H9 (cell line): ENCODE measurements around the gene SLC9A4. TPM values are rescaled to one million over a fixed set of nuclear protein-coding genes. Genes with fewer than 3 reads are reported as not detected.

Experiments used
- DNase-seq: peaks from one replicate; pipeline ENCODE4 v3.0.0-alpha.2; 2017
- H2AFZ ChIP-seq: one replicate; pipeline ENCODE4 v1.6.1; 2013; ENCODE audit warnings: mild to moderate bottlenecking, low read length, control low read depth, moderate library complexity
- H2AK5ac ChIP-seq: 2 replicates; pipeline ENCODE4 v1.6.1; 2013; ENCODE audit warnings: low read length, control low read depth, mixed read lengths; ENCODE audit not compliant: insufficient read length
- H2BK120ac ChIP-seq: one replicate; pipeline ENCODE4 v1.6.1; 2013; ENCODE audit warnings: low read depth, mild to moderate bottlenecking, low read length, control low read depth, inconsistent platforms; ENCODE audit not compliant: poor library complexity, severe bottlenecking
- H2BK12ac ChIP-seq: 2 replicates; pipeline ENCODE4 v1.6.1; 2013; ENCODE audit warnings: low read length, control low read depth, mixed read lengths, low read depth; ENCODE audit not compliant: insufficient read length
- H2BK15ac ChIP-seq: 2 replicates; pipeline ENCODE4 v1.6.1; 2013; ENCODE audit warnings: low read depth, low read length, control low read depth
- H2BK20ac ChIP-seq: one replicate; pipeline ENCODE4 v1.6.1; 2013; ENCODE audit warnings: low read depth, mild to moderate bottlenecking, low read length, control low read depth, inconsistent platforms; ENCODE audit not compliant: poor library complexity, severe bottlenecking
- H2BK5ac ChIP-seq: 2 replicates; pipeline ENCODE4 v1.6.1; 2013; ENCODE audit warnings: low read length, control low read depth, mixed read lengths; ENCODE audit not compliant: insufficient read length
- H3K14ac ChIP-seq: 2 replicates; pipeline ENCODE4 v1.6.1; 2013; ENCODE audit warnings: low read length, control low read depth; ENCODE audit not compliant: insufficient read depth
- H3K18ac ChIP-seq: 2 replicates; pipeline ENCODE4 v1.6.1; 2013; ENCODE audit warnings: low read depth, mild to moderate bottlenecking, mixed read lengths, low read length, control low read depth; ENCODE audit not compliant: insufficient read length
- H3K23ac ChIP-seq: 2 replicates; pipeline ENCODE4 v1.6.1; 2013; ENCODE audit warnings: low read length, control low read depth, mixed read lengths, low read depth; ENCODE audit not compliant: insufficient read length
- H3K23me2 ChIP-seq: 2 replicates; pipeline ENCODE4 v1.6.1; 2013; ENCODE audit warnings: low read depth, mild to moderate bottlenecking, mixed read lengths, low read length, control low read depth; ENCODE audit not compliant: insufficient read length, poor library complexity, severe bottlenecking
- H3K27ac ChIP-seq: 2 replicates; pipeline ENCODE4 v1.5.1; 2013; ENCODE audit warnings: low read length, control low read depth, mixed read lengths, low read depth; ENCODE audit not compliant: insufficient read length
- H3K27me3 ChIP-seq: 2 replicates; pipeline ENCODE4 v1.6.1; 2013; ENCODE audit warnings: low read length, control low read depth, inconsistent platforms; ENCODE audit not compliant: insufficient read depth
- H3K4ac ChIP-seq: 2 replicates; pipeline ENCODE4 v1.6.1; 2013; ENCODE audit warnings: low read depth, mild to moderate bottlenecking, control low read depth, inconsistent platforms, low read length, moderate library complexity
- H3K4me1 ChIP-seq: 2 replicates; pipeline ENCODE4 v1.6.1; 2013; ENCODE audit warnings: low read length, control low read depth, inconsistent platforms; ENCODE audit not compliant: insufficient read depth
- H3K4me2 ChIP-seq: 2 replicates; pipeline ENCODE4 v1.6.1; 2013; ENCODE audit warnings: low read length, control low read depth, mixed read lengths; ENCODE audit not compliant: insufficient read length, insufficient read depth
- H3K56ac ChIP-seq: 2 replicates; pipeline ENCODE4 v1.6.1; 2013; ENCODE audit warnings: low read depth, mild to moderate bottlenecking, mixed read lengths, low read length, control low read depth; ENCODE audit not compliant: insufficient read length
- H3K79me1 ChIP-seq: 2 replicates; pipeline ENCODE4 v1.6.1; 2013; ENCODE audit warnings: low read depth, mild to moderate bottlenecking, moderate library complexity, low read length, control low read depth, inconsistent platforms; ENCODE audit not compliant: insufficient read depth, poor library complexity, severe bottlenecking
- H3K79me2 ChIP-seq: 2 replicates; pipeline ENCODE4 v1.6.1; 2013; ENCODE audit warnings: low read length, control low read depth, inconsistent platforms; ENCODE audit not compliant: insufficient read depth
- H3K9ac ChIP-seq: 2 replicates; pipeline ENCODE4 v1.6.1; 2013; ENCODE audit warnings: low read length, control low read depth, mixed read lengths; ENCODE audit not compliant: insufficient read length; ENCODE audit errors: extremely low read depth
- H3K9me3 ChIP-seq: one replicate; pipeline ENCODE4 v1.6.1; 2013; ENCODE audit warnings: low read depth, low read length, inconsistent platforms; ENCODE audit not compliant: control insufficient read depth
- H3T11ph ChIP-seq: one replicate; pipeline ENCODE4 v1.6.1; 2013; ENCODE audit warnings: mild to moderate bottlenecking, low read length, control low read depth, inconsistent platforms
- H4K20me1 ChIP-seq: one replicate; pipeline ENCODE4 v1.6.1; 2013; ENCODE audit not compliant: control insufficient read depth, insufficient read length, insufficient read depth
- H4K5ac ChIP-seq: 2 replicates; pipeline ENCODE4 v1.6.1; 2013; ENCODE audit warnings: low read depth, mild to moderate bottlenecking, mixed read lengths, low read length, control low read depth; ENCODE audit not compliant: insufficient read length
- H4K8ac ChIP-seq: replicated peaks from 2 replicates; pipeline ENCODE4 v1.6.1; 2013; ENCODE audit warnings: low read length, control low read depth, mixed read lengths, low read depth; ENCODE audit not compliant: insufficient read length
- H4K91ac ChIP-seq: 2 replicates; pipeline ENCODE4 v1.6.1; 2013; ENCODE audit warnings: low read depth, mild to moderate bottlenecking, moderate library complexity, mixed read lengths, low read length, control low read depth; ENCODE audit not compliant: insufficient read length
- H3K27ac Mint-ChIP-seq, 3 experiments: 2 replicates in 2 of 3; 3 replicates in 1 of 3; pipeline ENCODE4 v1.8.0; 2020 to 2021; ENCODE audit warnings: mixed read lengths in 3 of 3, mild to moderate bottlenecking in 1 of 3, moderate library complexity in 1 of 3
- H3K27me3 Mint-ChIP-seq: 2 replicates; pipeline ENCODE4 v1.8.0; 2021; ENCODE audit warnings: low read depth, mild to moderate bottlenecking, moderate library complexity, mixed read lengths
- H3K36me3 Mint-ChIP-seq, 3 experiments: 2 replicates in 2 of 3; 3 replicates in 1 of 3; pipeline ENCODE4 v1.8.0; 2020 to 2021; ENCODE audit warnings: low read depth in 3 of 3, mixed read lengths in 3 of 3; ENCODE audit not compliant: insufficient read depth in 1 of 3
- H3K4me1 Mint-ChIP-seq, 2 experiments: 2 replicates each; pipeline ENCODE4 v1.8.0; 2020; ENCODE audit warnings: mixed read lengths in 2 of 2
- H3K4me3 Mint-ChIP-seq, 2 experiments: 2 replicates in 1 of 2; 3 replicates in 1 of 2; pipeline ENCODE4 v1.8.0; 2020 to 2021; ENCODE audit warnings: mild to moderate bottlenecking in 2 of 2, mixed read lengths in 2 of 2, moderate library complexity in 1 of 2
- H3K9me3 Mint-ChIP-seq, 2 experiments: 2 replicates in 1 of 2; 3 replicates in 1 of 2; pipeline ENCODE4 v1.8.0; 2020; ENCODE audit warnings: mild to moderate bottlenecking in 2 of 2, mixed read lengths in 2 of 2, moderate library complexity in 1 of 2
- CTCF ChIP-seq: fragments of 200-600 bp; sonication (generic); conservative IDR thresholded peaks from 3 replicates; pipeline ENCODE4 v1.8.0; 2021; ENCODE audit warnings: antibody characterized with exemption, mild to moderate bottlenecking
- WGBS: extraction: QIAGEN DNeasy Blood & Tissue Kit; methylation state at CpG from one replicate; pipeline ENCODE4 v1.1.7; 2013; ENCODE audit warnings: missing lambda C conversion rate, low lambda C conversion rate, mixed read lengths; ENCODE audit not compliant: insufficient read length; ENCODE audit errors: extremely low coverage; 5-methylcytosine and 5-hydroxymethylcytosine counted together
- total RNA-seq: library from RNA; stranded (reverse); gene quantifications from 2 replicates; pipeline ENCODE4 v1.2.1, GENCODE V29; 2021

The SLC9A4 gene
- total RNA-seq, 1 experiment from 2014 or later: not detected

- no peak overlapping the region for H3K4me3 Mint-ChIP-seq
- TF ChIP-seq CTCF: no peak
- no peak overlapping the region for H2BK20ac ChIP-seq
- no peaks in the 10 kb centered on the region for H3K36me3 Mint-ChIP-seq
- H3K9ac ChIP-seq: no peak overlapping the region
- H3K27me3 ChIP-seq: no peaks in the 10 kb centered on the region
- no peak overlapping the region for H2BK12ac ChIP-seq
- H3K23me2 ChIP-seq: no peaks in the 10 kb centered on the region
- no peaks in the 10 kb centered on the region for H3K4me1 ChIP-seq
- H3K9me3 Mint-ChIP-seq: no peaks in the 10 kb centered on the region
- H3K56ac ChIP-seq: no peak overlapping the region
- no peak overlapping the region for H4K91ac ChIP-seq
- no CpG with 5 or more reads among the region's 3 CpGs for WGBS
- H4K8ac ChIP-seq: no peak overlapping the region
- no peak overlapping the region for H2AFZ ChIP-seq
- H2BK5ac ChIP-seq: no peak overlapping the region
- no peaks in the 10 kb centered on the region; a peak in 1 of 4 replicates for H3K4me1 Mint-ChIP-seq
- H3K18ac ChIP-seq: no peak overlapping the region
- H2BK120ac ChIP-seq: no peak overlapping the region
- H4K20me1 ChIP-seq: no peaks in the 10 kb centered on the region
- H2AK5ac ChIP-seq: no peak overlapping the region
- no peak overlapping the region for H3K27ac Mint-ChIP-seq
- H2BK15ac ChIP-seq: no peak overlapping the region
- DNase-seq: no peak
- no peaks in the 10 kb centered on the region for H3K9me3 ChIP-seq
- H3K14ac ChIP-seq: no peak overlapping the region
- H4K5ac ChIP-seq: no peak overlapping the region
- peaks cover 2% of the 10 kb centered on the region; the same call in 1 of the 2 replicates for H3K27me3 Mint-ChIP-seq
- no peak overlapping the region for H3K4me2 ChIP-seq
- no peak overlapping the region for H3K27ac ChIP-seq
- H3T11ph ChIP-seq: no peak overlapping the region
- H3K79me2 ChIP-seq: no peaks in the 10 kb centered on the region
- H3K4ac ChIP-seq: no peak overlapping the region
- no peak overlapping the region for H3K23ac ChIP-seq
- no peaks in the 10 kb centered on the region for H3K79me1 ChIP-seq
These were observed 28.8 kb upstream of the SLC9A4 start for GRCh38 chr2:102444233-102444632.
